Tibial nerve (tissue), 4 donors: ENCODE results near the gene LSM14B.

Source experiments
- CTCF ChIP-seq, 5 experiments: fragments of 200-600 bp in 3 of 5; fragments of 450-650 bp in 2 of 5; sonication (generic) in 3 of 5; IDR thresholded peaks; one replicate each; pipeline ENCODE4 v1.5.1; 2016 to 2019; ENCODE audit warnings: antibody characterized with exemption in 5 of 5, mild to moderate bottlenecking in 3 of 5, moderate library complexity in 2 of 5
- EP300 ChIP-seq, 2 donors: sonication (generic); formaldehyde crosslinking; IDR thresholded peaks; one replicate each; pipeline ENCODE4 v1.6.1; 2017; ENCODE audit warnings: antibody characterized with exemption in 2 of 2, mild to moderate bottlenecking in 1 of 2
- POLR2A ChIP-seq, 2 donors: fragments of 450-650 bp; IDR thresholded peaks; one replicate each; pipeline ENCODE4 v1.6.1; 2017; ENCODE audit warnings: antibody characterized with exemption in 2 of 2, mild to moderate bottlenecking in 2 of 2, moderate library complexity in 2 of 2

GRCh38 chr20:62164879-62165761 is 42.8 kb downstream of the LSM14B start:
- TF ChIP-seq POLR2A (IDR thresholded peaks at IDR 0.05) (no peak), CTCF (IDR thresholded peaks at IDR 0.05) (no peak), EP300 (IDR thresholded peaks at IDR 0.05) (no peak)
